Measurements from ENCODE around the gene LMF1.

DNA sequence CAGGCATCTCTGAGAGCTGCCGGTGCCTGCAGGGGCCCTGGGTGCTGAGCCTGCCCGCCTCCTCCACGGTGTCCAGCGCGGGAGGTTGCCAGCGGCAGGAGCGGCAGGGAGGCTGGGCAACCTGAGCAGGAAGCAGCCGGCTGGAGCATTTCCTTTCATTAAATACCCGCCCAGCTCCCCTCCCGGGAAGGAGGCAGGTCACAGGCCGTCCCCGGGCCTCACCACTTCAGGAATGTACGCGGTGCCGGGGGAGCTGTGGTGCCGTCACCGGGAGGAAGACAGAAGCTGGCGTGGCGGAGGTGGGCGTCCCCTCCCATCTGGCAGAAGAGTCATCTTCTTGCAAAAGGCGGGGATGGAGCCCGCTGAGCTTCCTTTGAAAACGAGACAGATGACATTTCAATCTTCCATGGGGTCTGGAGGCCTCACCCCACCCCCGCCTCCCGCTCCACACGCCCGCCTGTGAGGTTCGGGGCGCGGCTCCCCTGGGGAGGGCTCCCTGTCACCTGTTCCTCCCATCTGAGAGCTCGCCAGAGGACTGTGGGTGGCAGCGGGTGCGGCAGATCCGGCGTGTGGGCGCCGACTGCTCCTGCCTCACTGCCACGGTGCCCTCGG lies 26.8 kb upstream of the LMF1 start:
- TF ChIP-seq, protein P1, sequence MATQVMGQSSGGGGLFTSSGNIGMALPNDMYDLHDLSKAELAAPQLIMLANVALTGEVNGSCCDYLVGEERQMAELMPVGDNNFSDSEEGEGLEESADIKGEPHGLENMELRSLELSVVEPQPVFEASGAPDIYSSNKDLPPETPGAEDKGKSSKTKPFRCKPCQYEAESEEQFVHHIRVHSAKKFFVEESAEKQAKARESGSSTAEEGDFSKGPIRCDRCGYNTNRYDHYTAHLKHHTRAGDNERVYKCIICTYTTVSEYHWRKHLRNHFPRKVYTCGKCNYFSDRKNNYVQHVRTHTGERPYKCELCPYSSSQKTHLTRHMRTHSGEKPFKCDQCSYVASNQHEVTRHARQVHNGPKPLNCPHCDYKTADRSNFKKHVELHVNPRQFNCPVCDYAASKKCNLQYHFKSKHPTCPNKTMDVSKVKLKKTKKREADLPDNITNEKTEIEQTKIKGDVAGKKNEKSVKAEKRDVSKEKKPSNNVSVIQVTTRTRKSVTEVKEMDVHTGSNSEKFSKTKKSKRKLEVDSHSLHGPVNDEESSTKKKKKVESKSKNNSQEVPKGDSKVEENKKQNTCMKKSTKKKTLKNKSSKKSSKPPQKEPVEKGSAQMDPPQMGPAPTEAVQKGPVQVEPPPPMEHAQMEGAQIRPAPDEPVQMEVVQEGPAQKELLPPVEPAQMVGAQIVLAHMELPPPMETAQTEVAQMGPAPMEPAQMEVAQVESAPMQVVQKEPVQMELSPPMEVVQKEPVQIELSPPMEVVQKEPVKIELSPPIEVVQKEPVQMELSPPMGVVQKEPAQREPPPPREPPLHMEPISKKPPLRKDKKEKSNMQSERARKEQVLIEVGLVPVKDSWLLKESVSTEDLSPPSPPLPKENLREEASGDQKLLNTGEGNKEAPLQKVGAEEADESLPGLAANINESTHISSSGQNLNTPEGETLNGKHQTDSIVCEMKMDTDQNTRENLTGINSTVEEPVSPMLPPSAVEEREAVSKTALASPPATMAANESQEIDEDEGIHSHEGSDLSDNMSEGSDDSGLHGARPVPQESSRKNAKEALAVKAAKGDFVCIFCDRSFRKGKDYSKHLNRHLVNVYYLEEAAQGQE (IDR thresholded peaks at IDR 0.05; ENCODE audit: low read depth) = no peak
- TF ChIP-seq CEBPB (IDR thresholded peaks at IDR 0.05; ENCODE audit: low read depth) (no peak), CBX3 (IDR thresholded peaks at IDR 0.05; ENCODE audit: low read depth) (no peak), ZNF274 (IDR thresholded peaks at IDR 0.05; ENCODE audit: low read depth, low read length) (no peak), SP1 (IDR thresholded peaks at IDR 0.05; ENCODE audit: low read depth) (no peak), SIN3A (IDR thresholded peaks at IDR 0.05; ENCODE audit: low read depth) (no peak)
- TF ChIP-seq, protein P2, sequence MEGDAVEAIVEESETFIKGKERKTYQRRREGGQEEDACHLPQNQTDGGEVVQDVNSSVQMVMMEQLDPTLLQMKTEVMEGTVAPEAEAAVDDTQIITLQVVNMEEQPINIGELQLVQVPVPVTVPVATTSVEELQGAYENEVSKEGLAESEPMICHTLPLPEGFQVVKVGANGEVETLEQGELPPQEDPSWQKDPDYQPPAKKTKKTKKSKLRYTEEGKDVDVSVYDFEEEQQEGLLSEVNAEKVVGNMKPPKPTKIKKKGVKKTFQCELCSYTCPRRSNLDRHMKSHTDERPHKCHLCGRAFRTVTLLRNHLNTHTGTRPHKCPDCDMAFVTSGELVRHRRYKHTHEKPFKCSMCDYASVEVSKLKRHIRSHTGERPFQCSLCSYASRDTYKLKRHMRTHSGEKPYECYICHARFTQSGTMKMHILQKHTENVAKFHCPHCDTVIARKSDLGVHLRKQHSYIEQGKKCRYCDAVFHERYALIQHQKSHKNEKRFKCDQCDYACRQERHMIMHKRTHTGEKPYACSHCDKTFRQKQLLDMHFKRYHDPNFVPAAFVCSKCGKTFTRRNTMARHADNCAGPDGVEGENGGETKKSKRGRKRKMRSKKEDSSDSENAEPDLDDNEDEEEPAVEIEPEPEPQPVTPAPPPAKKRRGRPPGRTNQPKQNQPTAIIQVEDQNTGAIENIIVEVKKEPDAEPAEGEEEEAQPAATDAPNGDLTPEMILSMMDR (IDR thresholded peaks at IDR 0.05 in 2 of 3, conservative IDR thresholded peaks at IDR 0.05 in 1 of 3; ENCODE audit: borderline replicate concordance in 1 of 3, insufficient read depth in 1 of 3, low read depth in 2 of 3, low read length in 2 of 3) = no peak

Measured in HCT116 (cell line).